ENCODE data around the gene SNIP1. TPM values are rescaled to one million over a fixed set of nuclear protein-coding genes. Genes with fewer than 3 reads are reported as not detected.
"Not testable (repeated sequence)": the region's sequence is repeated elsewhere in the genome, so short reads cannot be mapped to it uniquely, and the experiment has no call there.

The SNIP1 gene
- 8.7 TPM for polyA plus RNA-seq (2013, experiment 1 of 2)
- polyA plus RNA-seq (2013, experiment 2 of 2): 7.6 TPM

GRCh38 chr1:37553927-37554808 is at the start of gene SNIP1:
SNIP1 (minus strand) TSS chr1:37554293; CDS start chr1:37554229, 64 bp downstream.
- WGBS, 2 experiments (ENCODE audit: insufficient coverage in 2 of 2): 13% methylated on average over 44 to 45 of the region's 54 CpGs
- H3K27ac ChIP-seq (ENCODE audit: low read depth, low read length, severe bottlenecking): peak within 1 kb of the TSS; percentile 87
- peaks cover 8% of the 10 kb centered on the region for H3K9me3 ChIP-seq (ENCODE audit: control insufficient read depth, low read length)
- peak within 1 kb of the TSS; percentile 95 for H3K4me3 ChIP-seq (ENCODE audit: extremely low read depth, insufficient read depth, low read length, poor library complexity, severe bottlenecking)
- H3K36me3 ChIP-seq (ENCODE audit: control insufficient read depth, insufficient read depth, low read length): peaks cover 15% of the 10 kb centered on the region
- peaks cover 10% of the 10 kb centered on the region for H3K4me1 ChIP-seq (ENCODE audit: control insufficient read depth, insufficient read depth, low read length, poor library complexity, severe bottlenecking)

GRCh38 chr1:37602750-37603694 is 48.9 kb upstream of the SNIP1 start:
- H3K4me3 ChIP-seq (ENCODE audit: extremely low read depth, insufficient read depth, low read length, poor library complexity, severe bottlenecking): no peak overlapping the region
- no peaks in the 10 kb centered on the region for H3K36me3 ChIP-seq (ENCODE audit: control insufficient read depth, insufficient read depth, low read length)
- no peak overlapping the region for H3K27ac ChIP-seq (ENCODE audit: low read depth, low read length, severe bottlenecking)
- H3K9me3 ChIP-seq (ENCODE audit: control insufficient read depth, low read length): no peaks in the 10 kb centered on the region
- no peaks in the 10 kb centered on the region for H3K4me1 ChIP-seq (ENCODE audit: control insufficient read depth, insufficient read depth, low read length, poor library complexity, severe bottlenecking)
- 26 to 31% methylated on average over 6 to 7 of the region's 8 CpGs for WGBS, 2 experiments (ENCODE audit: insufficient coverage in 2 of 2)

GRCh38 chr1:37601441-37601840 is 47.3 kb upstream of the SNIP1 start:
- H3K36me3 ChIP-seq (ENCODE audit: control insufficient read depth, insufficient read depth, low read length): no peaks in the 10 kb centered on the region
- H3K4me1 ChIP-seq (ENCODE audit: control insufficient read depth, insufficient read depth, low read length, poor library complexity, severe bottlenecking): peaks cover under 1% of the 10 kb centered on the region
- H3K9me3 ChIP-seq (ENCODE audit: control insufficient read depth, low read length): no peaks in the 10 kb centered on the region
- H3K27ac ChIP-seq (ENCODE audit: low read depth, low read length, severe bottlenecking): no peak overlapping the region
- H3K4me3 ChIP-seq (ENCODE audit: extremely low read depth, insufficient read depth, low read length, poor library complexity, severe bottlenecking): no peak overlapping the region

- Histone ChIP-seq H3K9me3 (ENCODE audit: control insufficient read depth, low read length) (no peaks in the 10 kb centered on the region), H3K36me3 (ENCODE audit: control insufficient read depth, insufficient read depth, low read length) (no peaks in the 10 kb centered on the region), H3K27ac (ENCODE audit: low read depth, low read length, severe bottlenecking) (no peak overlapping the region), H3K4me1 (ENCODE audit: control insufficient read depth, insufficient read depth, low read length, poor library complexity, severe bottlenecking) (peaks cover 6% of the 10 kb centered on the region), H3K4me3 (ENCODE audit: extremely low read depth, insufficient read depth, low read length, poor library complexity, severe bottlenecking) (no peak overlapping the region)
- WGBS, 2 experiments (ENCODE audit: insufficient coverage in 2 of 2): 92 to 94% methylated on average over 4 of the region's 5 CpGs
Measured at GRCh38 chr1:37599940-37600339, 45.8 kb upstream of the SNIP1 start.

- H3K36me3 ChIP-seq (ENCODE audit: control insufficient read depth, insufficient read depth, low read length): peaks cover 29% of the 10 kb centered on the region
- WGBS, 2 experiments (ENCODE audit: insufficient coverage in 2 of 2): no CpG with 5 or more reads among the region's 3 CpGs
- peaks cover 9% of the 10 kb centered on the region for H3K4me1 ChIP-seq (ENCODE audit: control insufficient read depth, insufficient read depth, low read length, poor library complexity, severe bottlenecking)
- H3K27ac ChIP-seq (ENCODE audit: low read depth, low read length, severe bottlenecking): peak overlapping the region; percentile 75
- peak overlapping the region; percentile 96 for H3K4me3 ChIP-seq (ENCODE audit: extremely low read depth, insufficient read depth, low read length, poor library complexity, severe bottlenecking)
- no peaks in the 10 kb centered on the region for H3K9me3 ChIP-seq (ENCODE audit: control insufficient read depth, low read length)
Measured at GRCh38 chr1:37596182-37596667, 42.1 kb upstream of the SNIP1 start.

GRCh38 chr1:37595440-37596181 is 41.5 kb upstream of the SNIP1 start, which contains the start of gene GNL2:
GNL2 (minus strand) TSS chr1:37595937; CDS start chr1:37595822, 115 bp downstream.
- peaks cover 9% of the 10 kb centered on the region for H3K4me1 ChIP-seq (ENCODE audit: control insufficient read depth, insufficient read depth, low read length, poor library complexity, severe bottlenecking)
- H3K27ac ChIP-seq (ENCODE audit: low read depth, low read length, severe bottlenecking): peak within 1 kb of the TSS; percentile 75
- peaks cover 35% of the 10 kb centered on the region for H3K36me3 ChIP-seq (ENCODE audit: control insufficient read depth, insufficient read depth, low read length)
- H3K9me3 ChIP-seq (ENCODE audit: control insufficient read depth, low read length): no peaks in the 10 kb centered on the region
- 0% methylated on average over 41 to 49 of the region's 51 CpGs for WGBS, 2 experiments (ENCODE audit: insufficient coverage in 2 of 2)
- peak within 1 kb of the TSS; percentile 96 for H3K4me3 ChIP-seq (ENCODE audit: extremely low read depth, insufficient read depth, low read length, poor library complexity, severe bottlenecking)

GRCh38 chr1:37593726-37594125 is 39.6 kb upstream of the SNIP1 start:
- Histone ChIP-seq H3K4me3 (ENCODE audit: extremely low read depth, insufficient read depth, low read length, poor library complexity, severe bottlenecking) (peak overlapping the region; percentile 96), H3K27ac (ENCODE audit: low read depth, low read length, severe bottlenecking) (no peak overlapping the region), H3K9me3 (ENCODE audit: control insufficient read depth, low read length) (no peaks in the 10 kb centered on the region), H3K4me1 (ENCODE audit: control insufficient read depth, insufficient read depth, low read length, poor library complexity, severe bottlenecking) (peaks cover 9% of the 10 kb centered on the region), H3K36me3 (ENCODE audit: control insufficient read depth, insufficient read depth, low read length) (peaks cover 53% of the 10 kb centered on the region)
- WGBS, 2 experiments (ENCODE audit: insufficient coverage in 2 of 2): 98 to 100% methylated on average over 1 to 4 of the region's 6 CpGs

- Histone ChIP-seq H3K27ac (ENCODE audit: low read depth, low read length, severe bottlenecking) (no peak overlapping the region), H3K4me3 (ENCODE audit: extremely low read depth, insufficient read depth, low read length, poor library complexity, severe bottlenecking) (no peak overlapping the region), H3K9me3 (ENCODE audit: control insufficient read depth, low read length) (no peaks in the 10 kb centered on the region), H3K36me3 (ENCODE audit: control insufficient read depth, insufficient read depth, low read length) (peaks cover 90% of the 10 kb centered on the region), H3K4me1 (ENCODE audit: control insufficient read depth, insufficient read depth, low read length, poor library complexity, severe bottlenecking) (no peaks in the 10 kb centered on the region)
- no CpG with 5 or more reads among the region's 2 CpGs for WGBS, 2 experiments (ENCODE audit: insufficient coverage in 2 of 2)
Measured at GRCh38 chr1:37588939-37589338, 34.8 kb upstream of the SNIP1 start.

GRCh38 chr1:37584544-37584943 is 30.5 kb upstream of the SNIP1 start:
- WGBS, 2 experiments (ENCODE audit: insufficient coverage in 2 of 2): 80 to 90% methylated on average over 1 to 2 of the region's 4 CpGs
- not testable (repeated sequence) for H3K4me3 ChIP-seq (ENCODE audit: extremely low read depth, insufficient read depth, low read length, poor library complexity, severe bottlenecking); H3K4me1 ChIP-seq (ENCODE audit: control insufficient read depth, insufficient read depth, low read length, poor library complexity, severe bottlenecking); H3K27ac ChIP-seq (ENCODE audit: low read depth, low read length, severe bottlenecking); H3K9me3 ChIP-seq (ENCODE audit: control insufficient read depth, low read length)
- peaks cover 87% of the 10 kb centered on the region for H3K36me3 ChIP-seq (ENCODE audit: control insufficient read depth, insufficient read depth, low read length)

- no peak overlapping the region for H3K27ac ChIP-seq (ENCODE audit: low read depth, low read length, severe bottlenecking)
- H3K4me3 ChIP-seq (ENCODE audit: extremely low read depth, insufficient read depth, low read length, poor library complexity, severe bottlenecking): no peak overlapping the region
- peaks cover 97% of the 10 kb centered on the region for H3K36me3 ChIP-seq (ENCODE audit: control insufficient read depth, insufficient read depth, low read length)
- WGBS, 2 experiments (ENCODE audit: insufficient coverage in 2 of 2): 93 to 100% methylated on average over 4 to 5 of the region's 5 CpGs
- H3K9me3 ChIP-seq (ENCODE audit: control insufficient read depth, low read length): no peaks in the 10 kb centered on the region
- H3K4me1 ChIP-seq (ENCODE audit: control insufficient read depth, insufficient read depth, low read length, poor library complexity, severe bottlenecking): no peaks in the 10 kb centered on the region
Measured at GRCh38 chr1:37575692-37576091, 21.6 kb upstream of the SNIP1 start.

All from mesodermal cell (in vitro differentiated cells).